Cerebellar cortex (tissue), 1 donor: ENCODE data around the gene WDR27.
"Not testable (repeated sequence)": the region's sequence is repeated elsewhere in the genome, so short reads cannot be mapped to it uniquely, and the experiment has no call there.

Source experiments
- DNase-seq: peaks from one replicate; pipeline ENCODE4 v3.0.0-alpha.2; 2015; ENCODE audit warnings: low spot score

The WDR27 gene

DNA sequence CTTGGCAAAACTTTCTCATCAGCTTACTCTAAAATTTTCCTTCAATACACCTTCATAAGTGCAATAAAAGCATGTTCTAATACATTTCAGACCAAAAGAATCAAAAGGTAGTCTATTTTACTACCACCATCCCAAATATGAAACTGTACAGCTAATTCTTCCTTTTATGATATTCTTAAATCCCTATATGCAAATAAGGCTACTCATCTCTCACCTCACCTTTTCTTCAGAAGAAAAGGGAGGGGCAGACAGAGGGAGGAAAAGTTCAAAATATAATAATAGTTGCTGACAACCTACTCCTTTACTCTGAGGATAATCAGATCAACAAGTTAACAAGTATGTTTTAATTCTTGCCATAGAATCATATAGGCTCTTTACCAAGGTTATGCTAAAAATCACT is 7.5 kb upstream of the WDR27 start:
- no peak for DNase-seq

DNA sequence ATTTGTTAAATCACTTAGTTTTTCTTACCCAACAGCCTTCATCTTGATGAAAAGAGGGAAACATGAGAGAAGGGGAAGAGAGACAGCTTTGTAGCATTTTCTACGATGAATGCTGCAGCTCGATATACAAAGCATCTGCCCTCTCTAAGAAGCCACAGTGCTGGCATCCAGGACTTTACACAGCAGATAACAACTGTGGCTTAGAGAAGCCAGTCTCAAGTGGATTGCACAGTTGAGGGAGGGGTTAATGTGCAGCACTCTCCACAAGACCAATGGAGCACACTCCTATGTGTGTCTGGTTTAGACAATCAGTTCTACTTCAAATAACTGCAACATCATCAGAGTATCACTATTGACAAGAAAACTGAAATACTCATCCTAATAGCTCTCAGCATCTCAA is 5.9 kb upstream of the WDR27 start:
- no peak for DNase-seq

DNA sequence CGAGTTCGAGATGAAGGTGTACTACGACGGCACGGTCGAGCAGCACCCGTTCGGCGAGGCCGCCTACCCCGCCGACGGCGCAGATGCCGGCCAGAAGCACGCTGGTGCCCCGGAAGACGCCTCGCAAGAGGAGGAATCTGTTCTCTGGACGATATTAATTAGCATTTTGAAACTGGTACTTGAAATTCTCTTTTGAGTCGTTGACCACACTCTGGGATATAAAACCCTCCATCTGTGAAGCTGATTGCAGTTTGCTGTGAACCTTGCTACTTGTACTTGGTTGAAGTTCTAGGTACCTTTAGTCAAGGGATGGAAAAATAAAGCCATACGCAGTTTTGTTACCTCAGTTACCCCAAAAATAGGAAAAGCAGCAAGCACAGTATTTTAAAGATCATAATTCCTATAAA is 1.0 kb upstream of the WDR27 start:
- no peak for DNase-seq

DNA sequence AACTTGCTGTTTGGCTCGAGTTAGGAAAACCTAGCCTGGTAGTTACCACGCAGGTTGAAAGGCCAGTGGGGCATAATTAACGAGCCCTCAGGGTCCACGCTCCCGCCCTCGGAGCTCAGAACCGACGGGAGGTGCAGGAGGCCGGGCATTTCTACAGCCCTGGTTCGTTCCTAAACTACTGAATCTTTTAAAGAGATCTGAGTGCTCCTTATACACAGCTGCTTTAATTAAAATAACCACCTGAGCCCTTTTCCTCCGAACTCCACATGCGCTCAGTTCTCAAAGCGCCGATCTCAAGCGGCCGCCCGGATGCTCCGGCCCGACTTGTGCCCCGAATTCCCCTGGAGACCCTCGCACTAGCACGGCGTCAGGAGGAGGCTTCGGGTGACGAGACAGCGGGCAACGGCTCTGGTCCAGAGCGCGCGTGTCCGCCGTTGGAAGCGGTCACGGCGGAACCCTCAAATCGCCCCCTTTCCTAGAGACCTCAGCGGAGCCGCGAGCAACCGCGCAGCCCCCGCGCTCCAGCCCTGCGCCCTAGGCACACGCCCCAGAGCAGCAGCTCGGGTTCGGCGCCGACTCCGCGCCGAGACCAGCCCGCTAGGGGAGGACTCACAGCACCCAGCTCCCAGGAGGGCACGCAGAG is 397 bp downstream of the WDR27 start:
- DNase-seq, result no peak

DNA sequence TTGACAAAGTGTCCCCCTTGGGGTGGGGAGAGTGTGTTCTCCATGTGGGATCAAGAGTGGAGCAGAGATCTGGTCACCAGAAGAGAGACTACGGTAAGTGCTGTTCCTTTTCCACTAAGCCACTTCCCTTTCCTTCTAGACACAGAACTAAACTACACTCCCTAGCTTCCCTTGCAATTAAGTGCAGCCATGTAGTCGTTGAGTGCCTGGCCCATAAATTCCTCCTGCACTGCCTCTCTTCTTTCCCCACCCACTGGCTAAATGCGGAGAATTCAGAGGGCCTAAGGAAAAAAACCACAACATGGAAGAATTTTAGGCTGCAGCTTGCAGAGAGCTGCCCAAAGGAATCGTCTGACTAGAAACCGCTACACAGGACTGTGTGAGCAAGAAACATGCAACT is 1.5 kb downstream of the WDR27 start:
- DNase-seq, result no peak

DNA sequence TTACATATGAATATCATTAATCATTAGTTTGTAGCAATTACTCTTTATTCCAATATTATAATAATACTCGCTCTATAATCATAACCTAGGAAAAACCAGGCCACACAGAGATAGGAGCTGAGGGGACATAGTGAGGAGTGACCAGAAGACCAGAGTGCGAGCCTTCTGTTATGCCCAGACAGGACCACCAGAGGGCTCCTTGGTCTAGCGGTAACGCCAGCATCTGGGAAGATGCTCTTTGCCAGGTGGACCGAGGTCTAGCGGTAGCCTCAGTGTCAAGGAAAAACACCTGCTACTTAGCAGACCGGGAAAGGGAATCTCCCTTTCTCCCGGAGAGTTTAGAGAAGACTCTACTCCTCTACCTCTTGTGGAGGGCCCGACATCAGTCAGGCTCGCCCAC is 4.7 kb downstream of the WDR27 start:
- DNase-seq, result not testable (repeated sequence)

DNA sequence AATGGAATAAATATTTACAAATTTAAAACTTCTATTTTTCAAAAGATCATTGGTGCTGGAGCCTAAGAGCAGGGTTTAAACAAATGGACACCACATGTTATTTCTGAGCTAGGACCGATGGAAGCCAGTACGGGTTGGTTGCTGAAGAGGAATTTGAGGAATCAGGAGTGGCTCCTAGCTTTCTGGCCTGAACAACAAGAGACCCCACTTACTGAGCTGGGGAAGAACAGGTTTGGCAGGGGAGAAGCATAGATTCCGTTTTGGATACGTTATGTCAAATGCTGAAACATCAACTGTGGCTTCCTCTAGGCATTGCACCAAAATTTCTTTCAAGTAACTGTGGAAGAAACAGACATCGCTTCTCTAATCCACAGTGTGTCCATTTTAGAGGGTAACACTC is 6.7 kb downstream of the WDR27 start:
- no peak for DNase-seq

DNA sequence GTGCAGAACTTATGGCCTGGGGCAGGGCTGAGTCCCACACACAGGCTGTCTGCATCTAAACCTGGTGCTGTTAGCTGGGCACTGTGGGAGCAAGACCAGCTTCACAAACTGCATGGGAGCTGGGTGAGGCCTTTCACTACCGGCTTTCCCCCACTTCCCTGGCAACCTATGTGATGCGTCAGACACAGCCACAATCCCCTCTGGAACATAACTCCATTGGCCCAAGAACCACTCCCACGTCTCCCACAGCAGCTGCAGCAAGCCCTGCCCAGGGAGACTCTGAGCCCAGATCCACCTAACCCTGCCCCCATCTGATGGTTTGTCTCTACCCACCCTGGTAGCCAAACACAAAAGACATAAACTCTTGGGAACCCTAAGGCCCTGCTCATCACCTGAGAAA is 9.3 kb downstream of the WDR27 start:
- DNase-seq, result no peak

DNA sequence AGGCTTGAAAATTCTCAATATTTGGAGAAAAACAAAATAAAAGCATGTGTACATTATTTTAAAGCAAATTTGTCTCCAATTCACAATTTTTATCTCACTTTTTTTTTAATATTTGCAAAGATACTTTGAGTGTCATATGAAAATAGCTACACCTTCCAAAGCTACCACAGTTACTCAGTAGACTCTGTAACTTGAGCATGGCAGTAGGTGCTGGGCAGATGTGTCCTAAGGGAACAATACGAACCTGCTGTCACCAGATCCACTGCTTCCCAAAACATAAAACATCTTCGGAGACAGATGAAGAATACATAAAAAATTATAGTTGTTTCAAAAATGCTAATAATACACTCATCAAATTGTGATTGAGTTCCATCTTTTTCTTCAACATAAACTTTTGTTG is 10.6 kb downstream of the WDR27 start:
- DNase-seq, result no peak

DNA sequence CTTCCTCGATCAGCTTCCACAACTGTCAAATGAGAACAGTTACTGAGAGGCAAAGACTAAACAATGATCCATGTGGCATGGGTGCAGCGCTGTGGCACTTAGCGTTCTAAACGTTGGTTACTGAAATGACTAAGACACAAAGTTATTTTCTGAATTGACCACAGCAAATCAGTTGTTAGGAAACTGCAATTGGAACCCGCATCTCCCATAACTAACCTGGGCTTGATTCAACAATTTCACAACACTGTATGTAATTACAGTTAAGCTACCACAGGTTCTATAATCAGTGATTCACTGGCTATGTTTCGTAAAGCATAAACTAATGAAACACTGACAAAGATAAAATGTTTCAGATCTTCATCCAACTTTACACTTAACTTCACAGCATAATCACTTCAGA is 12.5 kb downstream of the WDR27 start:
- no peak for DNase-seq

DNA sequence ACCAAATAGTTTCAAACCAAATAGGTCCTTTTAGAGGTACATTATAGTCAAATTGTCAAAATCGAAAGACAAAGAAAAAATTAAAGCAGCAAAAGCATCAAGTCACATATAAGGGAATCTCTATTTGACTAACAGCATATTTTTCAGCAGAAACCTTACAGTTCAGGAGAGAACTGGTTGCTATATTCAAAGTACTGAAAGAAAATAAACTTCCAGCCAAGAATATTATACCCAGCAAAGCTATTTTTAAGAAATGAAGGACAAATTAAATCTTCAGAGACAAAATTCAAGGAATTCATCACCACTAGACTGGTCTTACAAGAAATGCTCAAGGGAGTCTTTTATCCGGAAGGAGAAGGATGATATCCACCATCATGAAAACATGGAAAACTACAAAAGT is 16.0 kb downstream of the WDR27 start:
- DNase-seq, result no peak

DNA sequence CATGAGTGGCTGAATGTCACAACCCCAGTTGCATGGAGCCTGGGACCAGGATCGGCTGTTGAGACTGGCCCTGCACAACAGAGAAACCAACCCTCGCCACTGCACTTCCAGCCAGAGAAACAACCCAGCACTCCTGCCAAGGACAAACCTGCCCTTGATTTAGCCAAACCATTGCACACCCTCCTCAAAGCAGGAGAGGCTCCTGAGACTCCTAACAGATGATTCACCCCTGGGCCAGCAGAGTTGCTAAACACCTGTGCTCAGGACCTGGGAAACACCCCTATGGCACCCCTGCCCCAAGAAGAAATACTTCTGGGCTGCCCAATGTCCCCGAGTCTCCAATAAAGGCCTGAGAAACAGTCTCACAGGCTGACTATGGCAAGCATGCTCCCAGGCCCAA is 17.8 kb downstream of the WDR27 start:
- no peak for DNase-seq

DNA sequence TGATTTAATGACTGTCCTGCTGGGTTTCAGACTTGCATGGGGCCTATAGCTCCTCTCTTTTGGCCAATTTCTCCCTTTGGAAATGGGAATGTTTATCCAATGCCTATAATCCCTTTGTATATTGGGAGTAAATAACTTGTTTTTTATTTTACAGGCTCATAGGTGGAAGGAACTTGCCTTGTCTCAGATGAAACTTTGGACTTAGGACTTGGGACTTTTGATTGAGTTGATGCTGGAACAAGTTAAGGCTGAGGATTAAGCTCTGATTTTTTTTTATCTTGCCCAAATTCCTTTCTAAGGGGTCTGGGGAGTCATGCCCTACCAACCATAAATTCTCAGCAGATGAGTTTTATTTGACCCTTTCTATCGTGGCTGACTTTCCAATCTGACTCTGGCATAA is 23.5 kb downstream of the WDR27 start:
- no peak for DNase-seq

DNA sequence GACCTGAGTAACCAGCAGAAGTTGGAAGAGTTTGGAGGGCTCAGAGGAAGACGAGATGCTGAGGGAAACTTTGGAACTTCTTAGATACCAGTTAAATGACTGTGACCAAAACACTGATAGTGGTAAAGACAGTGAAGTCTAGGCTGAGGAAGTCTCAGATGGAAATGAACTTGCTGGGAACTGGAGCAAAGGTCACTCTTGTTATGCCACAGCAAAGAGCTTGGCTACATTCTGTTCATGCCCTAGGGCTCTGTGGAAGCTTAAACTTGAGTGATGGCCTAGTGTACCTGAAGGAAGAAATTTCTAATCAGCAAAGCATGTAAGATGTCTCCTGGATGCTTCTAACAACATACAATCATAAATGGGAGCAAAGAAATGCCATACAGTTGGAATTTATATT is 24.7 kb downstream of the WDR27 start:
- no peak for DNase-seq

DNA sequence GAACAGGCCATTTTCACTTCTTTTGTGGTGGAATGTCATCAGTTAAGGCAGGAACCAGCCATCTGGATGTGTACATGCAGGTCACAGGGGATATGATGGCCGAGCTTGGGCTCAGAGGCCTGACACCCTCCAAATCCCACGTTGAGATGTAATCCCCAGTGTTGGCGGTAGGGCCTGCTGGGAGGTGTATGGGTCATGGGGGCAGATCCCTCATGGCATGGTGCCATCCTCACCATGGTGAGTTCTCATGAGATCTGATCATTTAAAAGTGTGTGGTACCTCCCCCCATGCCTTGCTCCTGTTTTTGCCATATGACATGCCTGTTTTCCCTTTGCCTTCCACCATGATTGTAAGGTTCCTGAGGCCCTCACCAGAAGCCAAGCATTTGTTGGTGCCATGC is 26.8 kb downstream of the WDR27 start:
- no peak for DNase-seq

DNA sequence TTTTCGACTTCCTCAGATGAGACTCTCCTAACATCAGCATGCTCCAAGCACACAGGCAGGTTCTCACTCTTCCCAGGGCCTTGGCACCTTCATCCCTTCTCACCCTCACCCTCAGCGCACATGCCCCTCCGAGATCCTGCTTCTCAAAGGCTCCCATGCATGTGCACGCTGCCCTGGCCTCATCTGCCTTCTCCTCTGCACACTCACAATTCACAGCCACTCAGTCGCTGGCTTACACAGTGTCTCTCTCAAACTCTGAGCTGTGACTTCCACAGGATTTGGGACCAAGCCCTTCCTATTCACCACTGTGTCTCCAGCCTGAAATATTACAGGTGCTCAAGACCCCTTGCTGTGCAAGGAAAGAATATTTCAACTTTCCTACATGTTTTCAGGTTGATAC is 30.3 kb downstream of the WDR27 start:
- DNase-seq, result no peak

DNA sequence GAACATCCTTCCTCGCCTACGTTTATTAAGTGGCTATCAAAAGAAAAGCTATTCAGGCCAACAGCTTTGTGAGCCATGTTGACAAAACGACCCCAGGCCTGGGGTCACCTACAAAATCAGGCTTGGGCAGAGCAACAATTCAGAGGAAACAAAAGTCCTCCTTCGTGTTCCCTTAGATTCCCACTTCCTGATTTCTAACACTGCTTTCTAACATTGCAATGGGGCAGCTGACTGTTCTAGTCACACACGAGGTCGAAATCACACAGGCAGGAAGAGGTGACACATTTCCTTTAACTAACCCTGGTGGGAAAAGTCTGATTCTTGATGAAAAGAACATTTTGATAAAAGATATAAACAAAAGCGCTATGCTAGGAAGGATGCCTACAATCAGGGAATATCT is 31.9 kb downstream of the WDR27 start:
- DNase-seq, result no peak

DNA sequence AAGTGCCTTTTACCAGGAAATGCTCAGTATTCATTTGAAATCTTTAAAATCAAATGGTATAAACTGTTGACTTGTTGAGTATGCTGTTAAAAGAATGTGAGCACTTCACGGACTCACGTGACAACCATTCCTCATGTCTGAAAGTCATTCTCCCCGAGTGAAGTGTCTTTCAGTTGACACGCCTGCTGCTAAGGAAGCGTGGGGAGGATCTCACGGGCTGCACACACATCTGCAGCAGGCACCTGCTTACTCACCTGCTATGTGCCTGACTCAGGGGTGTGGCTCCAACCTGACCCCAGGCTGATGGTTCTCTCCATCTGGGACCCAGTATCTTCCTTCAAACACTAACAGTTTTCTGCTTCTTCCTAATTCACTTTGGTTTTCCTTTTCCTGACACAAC is 32.7 kb downstream of the WDR27 start:
- DNase-seq, result no peak

DNA sequence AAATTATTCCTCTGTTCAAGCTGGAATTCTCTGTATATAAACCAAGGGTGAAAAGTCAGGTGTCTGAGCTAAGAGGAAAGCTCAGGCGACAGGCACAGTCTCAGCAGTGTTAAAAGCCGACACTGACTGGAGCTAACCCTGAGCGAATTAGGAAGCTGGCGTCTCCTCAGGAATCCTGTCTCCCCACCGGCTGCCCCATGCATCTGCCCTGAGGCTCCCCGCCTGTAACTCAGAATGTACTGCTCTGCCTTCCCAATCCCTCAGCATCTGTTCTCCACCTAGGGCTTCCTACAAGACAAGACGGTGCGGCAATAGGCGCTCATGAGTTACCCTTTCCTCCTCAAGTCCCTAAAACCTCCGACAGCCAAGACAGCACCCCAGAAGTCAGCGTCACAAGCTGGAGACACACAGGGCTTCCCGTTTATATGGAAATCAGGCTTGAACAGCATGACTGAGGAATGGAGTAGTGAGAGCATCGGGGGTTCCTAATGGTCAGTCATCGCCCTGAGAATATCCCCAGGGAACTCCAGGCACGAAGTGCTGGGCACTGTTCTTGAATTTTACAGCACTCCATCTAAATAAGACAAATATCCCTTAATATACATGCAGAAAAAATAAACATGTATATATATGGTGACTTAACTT is 33.5 kb downstream of the WDR27 start:
- no peak for DNase-seq

DNA sequence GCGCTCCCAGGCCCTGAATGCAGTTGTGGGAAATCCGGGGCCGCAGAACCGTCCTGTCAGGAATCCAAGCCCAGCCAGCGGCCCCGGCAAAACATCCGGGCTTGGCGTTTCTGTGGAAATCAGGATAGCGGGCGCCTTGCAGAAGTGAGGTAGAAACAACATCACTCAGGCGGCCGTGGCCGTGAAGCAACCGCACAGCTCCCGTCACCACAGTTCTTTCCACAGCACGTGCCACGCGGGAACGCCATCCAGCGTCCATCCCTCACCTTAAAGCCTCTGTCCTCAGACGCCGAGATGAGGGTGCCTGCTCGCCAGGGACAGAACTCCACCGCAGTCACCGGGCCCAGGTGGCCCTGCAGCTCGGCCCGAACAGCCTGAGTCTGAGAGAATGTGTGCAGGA is 34.1 kb downstream of the WDR27 start:
- DNase-seq, result no peak

DNA sequence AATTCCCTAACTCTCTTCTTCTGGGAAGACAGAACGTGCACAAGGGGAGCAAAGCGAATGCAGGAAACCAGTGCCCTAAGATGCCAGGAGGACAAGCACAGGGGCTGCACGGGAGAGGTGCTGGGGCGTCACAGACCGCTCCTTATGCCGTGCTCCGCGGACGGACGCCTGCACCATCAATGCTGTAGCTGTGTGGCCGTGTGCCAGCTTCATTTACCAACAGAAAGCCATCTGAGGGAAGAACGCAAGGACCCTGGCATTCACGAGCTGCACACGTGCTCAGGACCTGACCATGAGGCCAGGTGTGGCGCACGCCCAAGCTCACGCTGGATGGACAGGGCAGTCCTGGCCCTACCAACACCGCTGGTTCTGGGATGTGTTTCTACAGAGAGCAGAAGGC is 35.4 kb downstream of the WDR27 start:
- no peak for DNase-seq

DNA sequence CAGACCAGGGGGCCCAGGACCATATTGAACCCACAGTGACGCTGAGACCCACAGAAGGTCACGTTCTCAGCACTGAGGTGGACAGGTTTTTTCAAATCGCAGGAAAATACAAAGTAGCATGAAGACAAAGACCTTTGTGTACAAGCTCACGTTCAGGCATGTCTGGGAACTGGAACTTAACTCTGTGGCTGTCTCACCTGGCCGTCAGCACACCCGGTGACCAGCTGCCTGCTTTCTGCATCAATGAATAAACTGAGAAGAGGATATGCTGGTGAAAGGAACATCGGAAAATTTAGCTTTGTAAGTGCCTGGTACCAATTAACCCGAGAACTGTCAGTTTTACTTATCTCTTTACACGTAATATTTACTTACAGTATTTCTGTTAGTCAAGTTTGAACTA is 36.5 kb downstream of the WDR27 start:
- no peak for DNase-seq

DNA sequence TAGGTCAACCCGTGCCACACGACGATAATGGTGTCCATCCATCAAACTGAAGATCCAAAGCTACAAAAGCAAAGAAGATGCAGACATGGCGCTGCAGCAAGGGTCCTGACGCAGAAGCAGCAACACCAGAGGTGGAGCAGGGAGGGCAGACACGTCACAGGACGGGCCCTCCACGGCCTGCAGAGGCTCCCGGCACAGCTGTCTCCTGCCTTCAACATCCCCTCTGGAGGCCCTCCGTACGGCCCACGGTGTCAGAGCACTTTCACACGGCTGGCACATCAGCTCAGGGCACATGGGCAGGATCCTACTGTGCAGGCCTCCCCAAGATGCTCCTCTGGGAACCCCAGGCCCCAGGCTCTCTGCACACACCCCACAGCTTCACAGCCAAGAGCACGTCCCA is 37.6 kb downstream of the WDR27 start:
- DNase-seq, result no peak

DNA sequence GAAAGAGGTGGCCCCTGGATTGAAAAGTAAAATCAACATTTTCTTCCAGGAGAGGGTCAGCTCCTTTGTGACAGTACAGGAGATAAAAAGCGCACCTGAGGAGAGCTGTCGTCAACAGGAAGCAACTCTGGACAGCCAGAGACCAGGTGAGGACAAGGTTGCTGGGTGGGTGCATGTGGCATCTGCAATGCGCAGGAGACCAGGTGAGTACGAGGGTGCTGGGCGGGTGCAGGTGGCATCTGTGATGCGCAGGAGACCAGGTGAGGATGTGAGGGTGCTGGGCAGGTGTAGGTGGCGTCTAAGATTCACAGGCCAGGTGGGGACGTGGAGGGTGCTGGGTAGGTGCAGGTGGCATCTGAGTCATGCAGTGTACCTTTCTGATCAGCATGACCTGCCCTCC is 38.4 kb downstream of the WDR27 start:
- no peak for DNase-seq

DNA sequence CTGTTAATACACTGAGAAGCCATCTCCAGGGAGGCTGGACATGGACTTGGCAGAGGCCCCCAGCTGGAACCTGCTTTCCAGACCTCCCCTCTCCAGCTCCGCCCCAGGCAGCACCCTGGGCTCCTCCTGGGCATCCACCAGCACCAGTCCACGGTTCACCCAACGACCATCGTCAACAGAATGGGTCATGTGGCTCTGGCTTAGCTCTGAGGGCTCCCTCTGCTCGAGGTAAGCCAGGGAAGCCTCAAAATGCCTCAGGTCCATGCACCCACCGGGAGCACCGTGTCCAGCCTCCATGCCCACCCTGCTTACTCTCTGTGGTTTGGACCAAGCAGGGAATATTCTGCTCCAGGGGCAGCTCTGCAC is 40.5 kb downstream of the WDR27 start:
- no peak for DNase-seq
